SU-DHL-6 (cell line): ENCODE measurements around the gene FLNB.

Experiments used
- H2AFZ ChIP-seq: fragments of 200-600 bp; sonication (generic); 2 replicates; pipeline ENCODE4 v1.6.1; 2014; ENCODE audit warnings: low read depth, mild to moderate bottlenecking, moderate library complexity, mixed read lengths, antibody characterized with exemption, low read length; ENCODE audit not compliant: severe bottlenecking
- H3F3A ChIP-seq: fragments of 200-600 bp; shearing (Covaris generic); 2 replicates; pipeline ENCODE4 v1.6.0; 2016; ENCODE audit warnings: antibody characterized with exemption, mild to moderate bottlenecking; ENCODE audit not compliant: insufficient read depth
- H3K27ac ChIP-seq: fragments of 200-600 bp; sonication (generic); 2 replicates; pipeline ENCODE4 v1.5.1; 2016; ENCODE audit warnings: low read depth, mild to moderate bottlenecking, low read length, moderate library complexity, mixed read lengths
- H3K27me3 ChIP-seq: fragments of 200-600 bp; sonication (generic), shearing (Covaris generic); 2 replicates; pipeline ENCODE4 v1.6.0; 2014; ENCODE audit warnings: mild to moderate bottlenecking, low read length
- H3K36me3 ChIP-seq: fragments of 200-600 bp; sonication (generic); 2 replicates; pipeline ENCODE4 v1.6.1; 2014; ENCODE audit warnings: mild to moderate bottlenecking, low read length, mixed read lengths
- H3K4me2 ChIP-seq: fragments of 300-600, 200-600 bp; shearing (Covaris generic), sonication (generic); 2 replicates; pipeline ENCODE4 v1.6.0; 2014; ENCODE audit warnings: low read length, low read depth, mild to moderate bottlenecking; ENCODE audit not compliant: poor library complexity, severe bottlenecking
- H3K4me3 ChIP-seq: fragments of 200-600 bp; sonication (generic); 2 replicates; pipeline ENCODE4 v1.5.1; 2014; ENCODE audit warnings: antibody characterized with exemption, low read length, mild to moderate bottlenecking, mixed read lengths; ENCODE audit not compliant: insufficient read depth, poor library complexity, severe bottlenecking
- H3K79me2 ChIP-seq: fragments of 200-600 bp; sonication (generic); 2 replicates; pipeline ENCODE4 v1.6.1; 2014; ENCODE audit warnings: mild to moderate bottlenecking, low read length, moderate library complexity; ENCODE audit not compliant: insufficient read depth
- H3K9ac ChIP-seq: fragments of 200-600 bp; sonication (generic); 2 replicates; pipeline ENCODE4 v1.7.0; 2014; ENCODE audit warnings: mild to moderate bottlenecking, low read length
- H3K9me2 ChIP-seq: fragments of 200-600 bp; sonication (generic); replicated peaks from 2 replicates; pipeline ENCODE4 v1.6.1; 2014; ENCODE audit warnings: low read length; ENCODE audit not compliant: insufficient read depth
- H3K9me3 ChIP-seq: fragments of 200-600 bp; sonication (generic); 2 replicates; pipeline ENCODE4 v1.6.1; 2014; ENCODE audit warnings: low read length, mixed read lengths; ENCODE audit not compliant: insufficient read depth
- H4K20me1 ChIP-seq: fragments of 200-600 bp; sonication (generic); 2 replicates; pipeline ENCODE4 v1.6.1; 2014; ENCODE audit warnings: low read depth, mild to moderate bottlenecking, antibody characterized with exemption, low read length, moderate library complexity, mixed read lengths
- EZH2phosphoT487 ChIP-seq: fragments of 200-600 bp; sonication (generic), shearing (Covaris generic); conservative IDR thresholded peaks from 2 replicates; pipeline ENCODE4 v1.6.1; 2018; ENCODE audit warnings: mild to moderate bottlenecking, antibody characterized with exemption, low read length, moderate library complexity, mixed read lengths
- TF ChIP-seq, protein P1 (sequence below): fragments of 200-600 bp; sonication (generic); IDR thresholded peaks from one replicate; pipeline ENCODE4 v1.5.1; 2017; ENCODE audit warnings: antibody characterized with exemption, mild to moderate bottlenecking, low read length, moderate library complexity; ENCODE audit not compliant: insufficient read depth, poor library complexity, severe bottlenecking

Gene FLNB

DNA sequence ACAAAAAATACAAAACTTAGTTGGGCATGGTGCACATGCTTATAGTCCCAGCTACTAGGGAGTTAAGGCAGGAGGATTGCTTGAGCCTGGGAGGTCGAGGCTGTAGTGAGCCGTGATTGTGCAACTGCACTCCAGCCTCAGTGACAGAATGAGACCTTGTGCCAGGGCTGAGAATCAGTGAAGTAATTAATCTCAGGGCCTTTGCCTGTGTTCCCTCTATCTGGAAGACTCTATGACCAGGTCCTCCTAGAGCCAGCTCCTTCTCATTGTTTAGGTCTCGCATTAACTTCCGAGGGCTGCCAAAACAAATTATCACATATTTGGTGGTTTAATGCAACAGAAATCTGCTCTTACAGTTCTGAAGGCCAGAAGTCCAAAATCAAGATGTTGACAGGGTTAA is 41.4 kb upstream of the FLNB start:
- no peak overlapping the region for H3K4me2 ChIP-seq
- no peaks in the 10 kb centered on the region for H3F3A ChIP-seq
- no peaks in the 10 kb centered on the region for H3K27me3 ChIP-seq
- H3K4me3 ChIP-seq = no peak overlapping the region
- no peaks in the 10 kb centered on the region for H3K9me2 ChIP-seq
- H3K9ac ChIP-seq = no peak overlapping the region
- H3K79me2 ChIP-seq = no peaks in the 10 kb centered on the region
- no peak overlapping the region for H3K27ac ChIP-seq
- H4K20me1 ChIP-seq = no peaks in the 10 kb centered on the region
- no peaks in the 10 kb centered on the region for H3K9me3 ChIP-seq
- no peak for TF ChIP-seq EZH2phosphoT487
- TF ChIP-seq, protein P1, sequence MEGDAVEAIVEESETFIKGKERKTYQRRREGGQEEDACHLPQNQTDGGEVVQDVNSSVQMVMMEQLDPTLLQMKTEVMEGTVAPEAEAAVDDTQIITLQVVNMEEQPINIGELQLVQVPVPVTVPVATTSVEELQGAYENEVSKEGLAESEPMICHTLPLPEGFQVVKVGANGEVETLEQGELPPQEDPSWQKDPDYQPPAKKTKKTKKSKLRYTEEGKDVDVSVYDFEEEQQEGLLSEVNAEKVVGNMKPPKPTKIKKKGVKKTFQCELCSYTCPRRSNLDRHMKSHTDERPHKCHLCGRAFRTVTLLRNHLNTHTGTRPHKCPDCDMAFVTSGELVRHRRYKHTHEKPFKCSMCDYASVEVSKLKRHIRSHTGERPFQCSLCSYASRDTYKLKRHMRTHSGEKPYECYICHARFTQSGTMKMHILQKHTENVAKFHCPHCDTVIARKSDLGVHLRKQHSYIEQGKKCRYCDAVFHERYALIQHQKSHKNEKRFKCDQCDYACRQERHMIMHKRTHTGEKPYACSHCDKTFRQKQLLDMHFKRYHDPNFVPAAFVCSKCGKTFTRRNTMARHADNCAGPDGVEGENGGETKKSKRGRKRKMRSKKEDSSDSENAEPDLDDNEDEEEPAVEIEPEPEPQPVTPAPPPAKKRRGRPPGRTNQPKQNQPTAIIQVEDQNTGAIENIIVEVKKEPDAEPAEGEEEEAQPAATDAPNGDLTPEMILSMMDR = no peak
- H3K36me3 ChIP-seq = no peaks in the 10 kb centered on the region
- H2AFZ ChIP-seq = no peak overlapping the region

DNA sequence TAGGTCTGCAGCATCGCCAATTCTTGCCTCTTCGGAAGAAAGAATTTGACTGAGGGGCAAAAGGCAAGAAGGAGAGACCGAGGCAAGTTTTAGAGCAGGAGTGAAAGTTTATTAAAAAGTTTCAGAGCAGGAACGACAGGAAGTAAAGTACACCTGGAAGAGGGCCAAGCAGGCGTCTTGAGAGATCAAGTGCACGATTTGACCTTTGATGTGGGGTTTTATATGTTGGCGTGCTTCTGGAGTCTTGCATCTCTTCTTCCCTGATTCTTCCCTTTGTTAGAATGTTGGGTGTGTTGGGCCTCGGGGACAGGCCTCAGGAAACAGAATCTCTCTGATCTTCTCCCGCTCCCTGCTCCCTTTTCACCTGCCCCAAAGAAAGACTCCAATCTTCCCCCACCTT is 40.6 kb upstream of the FLNB start:
- Histone ChIP-seq H3K36me3 (no peaks in the 10 kb centered on the region), H3K4me3 (no peak overlapping the region), H3K9me3 (no peaks in the 10 kb centered on the region), H4K20me1 (no peaks in the 10 kb centered on the region), H3K27ac (no peak overlapping the region), H3K9ac (no peak overlapping the region), H3F3A (no peaks in the 10 kb centered on the region), H3K79me2 (no peaks in the 10 kb centered on the region), H3K27me3 (no peaks in the 10 kb centered on the region), H3K4me2 (no peak overlapping the region), H3K9me2 (no peaks in the 10 kb centered on the region), H2AFZ (no peak overlapping the region)
- no peak for TF ChIP-seq EZH2phosphoT487
- TF ChIP-seq, protein P1 = no peak

DNA sequence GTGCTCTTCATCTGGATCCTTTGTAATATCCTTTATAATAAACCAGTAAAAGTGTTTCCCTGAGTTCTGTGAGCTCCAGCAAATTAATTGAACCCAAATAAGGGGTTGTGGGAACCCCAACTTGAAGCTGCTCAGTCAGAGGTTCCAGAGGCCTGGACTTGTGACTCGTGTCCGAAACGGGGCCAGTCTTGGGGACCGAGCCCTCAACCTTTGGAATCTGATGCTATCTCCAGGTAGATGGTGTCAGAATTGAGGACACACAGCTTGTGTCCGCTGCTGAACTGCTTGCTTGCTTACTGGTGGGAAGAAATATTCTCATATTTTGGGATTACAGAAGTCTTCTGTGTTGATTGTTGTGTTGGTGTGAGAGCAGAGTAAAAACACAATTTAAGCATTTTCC is 39.7 kb upstream of the FLNB start:
- Histone ChIP-seq H3K27ac (no peak overlapping the region), H3F3A (no peaks in the 10 kb centered on the region), H3K4me3 (no peak overlapping the region)

More for the DNA sequence above, 39.7 kb upstream of the FLNB start:
- H3K9me3 ChIP-seq = no peaks in the 10 kb centered on the region
- H3K4me2 ChIP-seq = no peak overlapping the region
- H3K9me2 ChIP-seq = no peaks in the 10 kb centered on the region
- H2AFZ ChIP-seq = no peak overlapping the region
- TF ChIP-seq, protein P1 = no peak
- H3K79me2 ChIP-seq = no peaks in the 10 kb centered on the region
- H3K9ac ChIP-seq = no peak overlapping the region
- no peaks in the 10 kb centered on the region for H4K20me1 ChIP-seq
- H3K36me3 ChIP-seq = no peaks in the 10 kb centered on the region
- H3K27me3 ChIP-seq = no peaks in the 10 kb centered on the region
